Prostate gland (tissue), 2 donors: ENCODE data around the gene GPC5.

ENCODE experiments used
- CTCF ChIP-seq, 4 experiments: fragments of 200-600 bp in 2 of 4; fragments of 450-650 bp in 2 of 4; sonication (generic) in 2 of 4; IDR thresholded peaks; 1 replicate in 3 of 4; 2 replicates in 1 of 4; pipeline ENCODE4 v1.5.1; 2016 to 2019; ENCODE audit warnings: antibody characterized with exemption in 4 of 4, mild to moderate bottlenecking in 2 of 4, moderate library complexity in 2 of 4
- POLR2A ChIP-seq: fragments of 450-650 bp; IDR thresholded peaks from one replicate; pipeline ENCODE4 v1.6.1; 2016; ENCODE audit warnings: antibody characterized with exemption, mild to moderate bottlenecking
- POLR2AphosphoS5 ChIP-seq: sonication (generic); formaldehyde crosslinking; IDR thresholded peaks from one replicate; pipeline ENCODE4 v1.6.1; 2017; ENCODE audit warnings: antibody characterized with exemption

GRCh38 chr13:91627952-91628739 lies 229.7 kb downstream of the GPC5 start:
- TF ChIP-seq POLR2A (no peak), CTCF (IDR thresholded peaks at IDR 0.05) (no peak), POLR2AphosphoS5 (no peak)
